H9 (cell line): ENCODE measurements around the gene PLCH2. TPM values are rescaled to one million over a fixed set of nuclear protein-coding genes. Genes with fewer than 3 reads are reported as not detected.

ENCODE experiments used
- DNase-seq: peaks from one replicate; pipeline ENCODE4 v3.0.0-alpha.2; 2017
- H2AFZ ChIP-seq: one replicate; pipeline ENCODE4 v1.6.1; 2013; ENCODE audit warnings: mild to moderate bottlenecking, low read length, control low read depth, moderate library complexity
- H2AK5ac ChIP-seq: 2 replicates; pipeline ENCODE4 v1.6.1; 2013; ENCODE audit warnings: low read length, control low read depth, mixed read lengths; ENCODE audit not compliant: insufficient read length
- H2BK120ac ChIP-seq: one replicate; pipeline ENCODE4 v1.6.1; 2013; ENCODE audit warnings: low read depth, mild to moderate bottlenecking, low read length, control low read depth, inconsistent platforms; ENCODE audit not compliant: poor library complexity, severe bottlenecking
- H2BK12ac ChIP-seq: 2 replicates; pipeline ENCODE4 v1.6.1; 2013; ENCODE audit warnings: low read length, control low read depth, mixed read lengths, low read depth; ENCODE audit not compliant: insufficient read length
- H2BK15ac ChIP-seq: 2 replicates; pipeline ENCODE4 v1.6.1; 2013; ENCODE audit warnings: low read depth, low read length, control low read depth
- H2BK20ac ChIP-seq: one replicate; pipeline ENCODE4 v1.6.1; 2013; ENCODE audit warnings: low read depth, mild to moderate bottlenecking, low read length, control low read depth, inconsistent platforms; ENCODE audit not compliant: poor library complexity, severe bottlenecking
- H2BK5ac ChIP-seq: 2 replicates; pipeline ENCODE4 v1.6.1; 2013; ENCODE audit warnings: low read length, control low read depth, mixed read lengths; ENCODE audit not compliant: insufficient read length
- H3K14ac ChIP-seq: 2 replicates; pipeline ENCODE4 v1.6.1; 2013; ENCODE audit warnings: low read length, control low read depth; ENCODE audit not compliant: insufficient read depth
- H3K18ac ChIP-seq: 2 replicates; pipeline ENCODE4 v1.6.1; 2013; ENCODE audit warnings: low read depth, mild to moderate bottlenecking, mixed read lengths, low read length, control low read depth; ENCODE audit not compliant: insufficient read length
- H3K23ac ChIP-seq: 2 replicates; pipeline ENCODE4 v1.6.1; 2013; ENCODE audit warnings: low read length, control low read depth, mixed read lengths, low read depth; ENCODE audit not compliant: insufficient read length
- H3K23me2 ChIP-seq: 2 replicates; pipeline ENCODE4 v1.6.1; 2013; ENCODE audit warnings: low read depth, mild to moderate bottlenecking, mixed read lengths, low read length, control low read depth; ENCODE audit not compliant: insufficient read length, poor library complexity, severe bottlenecking
- H3K27ac ChIP-seq: 2 replicates; pipeline ENCODE4 v1.5.1; 2013; ENCODE audit warnings: low read length, control low read depth, mixed read lengths, low read depth; ENCODE audit not compliant: insufficient read length
- H3K27me3 ChIP-seq: 2 replicates; pipeline ENCODE4 v1.6.1; 2013; ENCODE audit warnings: low read length, control low read depth, inconsistent platforms; ENCODE audit not compliant: insufficient read depth
- H3K4ac ChIP-seq: 2 replicates; pipeline ENCODE4 v1.6.1; 2013; ENCODE audit warnings: low read depth, mild to moderate bottlenecking, control low read depth, inconsistent platforms, low read length, moderate library complexity
- H3K4me1 ChIP-seq: 2 replicates; pipeline ENCODE4 v1.6.1; 2013; ENCODE audit warnings: low read length, control low read depth, inconsistent platforms; ENCODE audit not compliant: insufficient read depth
- H3K4me2 ChIP-seq: 2 replicates; pipeline ENCODE4 v1.6.1; 2013; ENCODE audit warnings: low read length, control low read depth, mixed read lengths; ENCODE audit not compliant: insufficient read length, insufficient read depth
- H3K56ac ChIP-seq: 2 replicates; pipeline ENCODE4 v1.6.1; 2013; ENCODE audit warnings: low read depth, mild to moderate bottlenecking, mixed read lengths, low read length, control low read depth; ENCODE audit not compliant: insufficient read length
- H3K79me1 ChIP-seq: 2 replicates; pipeline ENCODE4 v1.6.1; 2013; ENCODE audit warnings: low read depth, mild to moderate bottlenecking, moderate library complexity, low read length, control low read depth, inconsistent platforms; ENCODE audit not compliant: insufficient read depth, poor library complexity, severe bottlenecking
- H3K79me2 ChIP-seq: 2 replicates; pipeline ENCODE4 v1.6.1; 2013; ENCODE audit warnings: low read length, control low read depth, inconsistent platforms; ENCODE audit not compliant: insufficient read depth
- H3K9ac ChIP-seq: 2 replicates; pipeline ENCODE4 v1.6.1; 2013; ENCODE audit warnings: low read length, control low read depth, mixed read lengths; ENCODE audit not compliant: insufficient read length; ENCODE audit errors: extremely low read depth
- H3K9me3 ChIP-seq: one replicate; pipeline ENCODE4 v1.6.1; 2013; ENCODE audit warnings: low read depth, low read length, inconsistent platforms; ENCODE audit not compliant: control insufficient read depth
- H3T11ph ChIP-seq: one replicate; pipeline ENCODE4 v1.6.1; 2013; ENCODE audit warnings: mild to moderate bottlenecking, low read length, control low read depth, inconsistent platforms
- H4K20me1 ChIP-seq: one replicate; pipeline ENCODE4 v1.6.1; 2013; ENCODE audit not compliant: control insufficient read depth, insufficient read length, insufficient read depth
- H4K5ac ChIP-seq: 2 replicates; pipeline ENCODE4 v1.6.1; 2013; ENCODE audit warnings: low read depth, mild to moderate bottlenecking, mixed read lengths, low read length, control low read depth; ENCODE audit not compliant: insufficient read length
- H4K8ac ChIP-seq: replicated peaks from 2 replicates; pipeline ENCODE4 v1.6.1; 2013; ENCODE audit warnings: low read length, control low read depth, mixed read lengths, low read depth; ENCODE audit not compliant: insufficient read length
- H4K91ac ChIP-seq: 2 replicates; pipeline ENCODE4 v1.6.1; 2013; ENCODE audit warnings: low read depth, mild to moderate bottlenecking, moderate library complexity, mixed read lengths, low read length, control low read depth; ENCODE audit not compliant: insufficient read length
- H3K27ac Mint-ChIP-seq, 3 experiments: 2 replicates in 2 of 3; 3 replicates in 1 of 3; pipeline ENCODE4 v1.8.0; 2020 to 2021; ENCODE audit warnings: mixed read lengths in 3 of 3, mild to moderate bottlenecking in 1 of 3, moderate library complexity in 1 of 3
- H3K27me3 Mint-ChIP-seq: 2 replicates; pipeline ENCODE4 v1.8.0; 2021; ENCODE audit warnings: low read depth, mild to moderate bottlenecking, moderate library complexity, mixed read lengths
- H3K36me3 Mint-ChIP-seq, 3 experiments: 2 replicates in 2 of 3; 3 replicates in 1 of 3; pipeline ENCODE4 v1.8.0; 2020 to 2021; ENCODE audit warnings: low read depth in 3 of 3, mixed read lengths in 3 of 3; ENCODE audit not compliant: insufficient read depth in 1 of 3
- H3K4me1 Mint-ChIP-seq, 2 experiments: 2 replicates each; pipeline ENCODE4 v1.8.0; 2020; ENCODE audit warnings: mixed read lengths in 2 of 2
- H3K4me3 Mint-ChIP-seq, 2 experiments: 2 replicates in 1 of 2; 3 replicates in 1 of 2; pipeline ENCODE4 v1.8.0; 2020 to 2021; ENCODE audit warnings: mild to moderate bottlenecking in 2 of 2, mixed read lengths in 2 of 2, moderate library complexity in 1 of 2
- H3K9me3 Mint-ChIP-seq, 2 experiments: 2 replicates in 1 of 2; 3 replicates in 1 of 2; pipeline ENCODE4 v1.8.0; 2020; ENCODE audit warnings: mild to moderate bottlenecking in 2 of 2, mixed read lengths in 2 of 2, moderate library complexity in 1 of 2
- WGBS: extraction: QIAGEN DNeasy Blood & Tissue Kit; methylation state at CpG from one replicate; pipeline ENCODE4 v1.1.7; 2013; ENCODE audit warnings: missing lambda C conversion rate, low lambda C conversion rate, mixed read lengths; ENCODE audit not compliant: insufficient read length; ENCODE audit errors: extremely low coverage; 5-methylcytosine and 5-hydroxymethylcytosine counted together
- total RNA-seq: library from RNA; stranded (reverse); gene quantifications from 2 replicates; pipeline ENCODE4 v1.2.1, GENCODE V29; 2021
- TF ChIP-seq, protein P1 (sequence below): fragments of 200-600 bp; sonication (generic); conservative IDR thresholded peaks from 3 replicates; pipeline ENCODE4 v1.8.0; 2021; ENCODE audit warnings: antibody characterized with exemption, mild to moderate bottlenecking

Gene PLCH2
- total RNA-seq, 1 experiment from 2014 or later: 0.09 TPM

DNA sequence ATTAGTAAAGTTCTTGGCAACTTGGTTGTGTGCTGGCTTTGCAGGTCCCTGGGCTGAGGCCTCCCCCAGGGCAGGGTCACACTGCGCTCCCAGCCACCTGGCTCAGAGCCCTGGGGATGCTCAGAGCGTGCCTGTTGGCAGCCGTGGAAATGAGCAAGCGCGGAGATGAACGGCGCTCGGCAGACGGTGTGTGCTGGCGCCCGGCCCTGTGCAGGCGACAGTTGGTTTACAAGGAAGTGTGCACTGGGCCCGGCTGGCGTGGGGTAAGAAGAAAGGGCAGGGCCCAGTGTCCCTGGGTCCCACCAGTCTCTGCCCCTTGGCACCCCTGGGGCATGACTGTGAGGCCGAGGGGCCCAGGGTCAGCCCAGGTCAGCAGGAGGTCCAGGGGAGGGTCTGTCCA, 38.1 kb upstream of the PLCH2 start:
- no peak overlapping the region for H4K91ac ChIP-seq
- no CpG with 5 or more reads among the region's 15 CpGs for WGBS

More for the DNA sequence above, 38.1 kb upstream of the PLCH2 start:
- Mint-ChIP-seq H3K27ac (no peak overlapping the region), H3K27me3 (peaks cover 47% of the 10 kb centered on the region), H3K4me3 (no peak overlapping the region), H3K36me3 (no peaks in the 10 kb centered on the region), H3K4me1 (no peaks in the 10 kb centered on the region), H3K9me3 (no peaks in the 10 kb centered on the region)
- no peak overlapping the region for H2BK12ac ChIP-seq
- no peaks in the 10 kb centered on the region for H3K79me1 ChIP-seq
- peaks cover 3% of the 10 kb centered on the region; the same call in 1 of the 2 replicates for H3K27me3 ChIP-seq
- peaks cover 1% of the 10 kb centered on the region for H3K23me2 ChIP-seq
- H2BK15ac ChIP-seq: no peak overlapping the region
- no peak overlapping the region for H3K27ac ChIP-seq
- no peak overlapping the region for H2BK20ac ChIP-seq
- H3K9me3 ChIP-seq: no peaks in the 10 kb centered on the region
- H3K14ac ChIP-seq: no peak overlapping the region; the same call in 1 of the 2 replicates
- H4K8ac ChIP-seq: no peak overlapping the region
- H2BK120ac ChIP-seq: no peak overlapping the region
- no peak overlapping the region for H2BK5ac ChIP-seq
- no peak for DNase-seq
- no peak overlapping the region for H3K23ac ChIP-seq
- H3K4ac ChIP-seq: no peak overlapping the region
- no peak overlapping the region for H3T11ph ChIP-seq
- no peak overlapping the region for H3K4me2 ChIP-seq
- no peak overlapping the region for H3K9ac ChIP-seq
- no peak overlapping the region for H3K56ac ChIP-seq
- no peaks in the 10 kb centered on the region for H4K20me1 ChIP-seq
- no peak overlapping the region for H2AFZ ChIP-seq
- TF ChIP-seq, protein P1, sequence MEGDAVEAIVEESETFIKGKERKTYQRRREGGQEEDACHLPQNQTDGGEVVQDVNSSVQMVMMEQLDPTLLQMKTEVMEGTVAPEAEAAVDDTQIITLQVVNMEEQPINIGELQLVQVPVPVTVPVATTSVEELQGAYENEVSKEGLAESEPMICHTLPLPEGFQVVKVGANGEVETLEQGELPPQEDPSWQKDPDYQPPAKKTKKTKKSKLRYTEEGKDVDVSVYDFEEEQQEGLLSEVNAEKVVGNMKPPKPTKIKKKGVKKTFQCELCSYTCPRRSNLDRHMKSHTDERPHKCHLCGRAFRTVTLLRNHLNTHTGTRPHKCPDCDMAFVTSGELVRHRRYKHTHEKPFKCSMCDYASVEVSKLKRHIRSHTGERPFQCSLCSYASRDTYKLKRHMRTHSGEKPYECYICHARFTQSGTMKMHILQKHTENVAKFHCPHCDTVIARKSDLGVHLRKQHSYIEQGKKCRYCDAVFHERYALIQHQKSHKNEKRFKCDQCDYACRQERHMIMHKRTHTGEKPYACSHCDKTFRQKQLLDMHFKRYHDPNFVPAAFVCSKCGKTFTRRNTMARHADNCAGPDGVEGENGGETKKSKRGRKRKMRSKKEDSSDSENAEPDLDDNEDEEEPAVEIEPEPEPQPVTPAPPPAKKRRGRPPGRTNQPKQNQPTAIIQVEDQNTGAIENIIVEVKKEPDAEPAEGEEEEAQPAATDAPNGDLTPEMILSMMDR: no peak
- H2AK5ac ChIP-seq: no peak overlapping the region
- H3K18ac ChIP-seq: no peak overlapping the region
- no peak overlapping the region for H4K5ac ChIP-seq
- no peaks in the 10 kb centered on the region for H3K4me1 ChIP-seq
- no peaks in the 10 kb centered on the region for H3K79me2 ChIP-seq
